SK-N-SH (cell line): ENCODE measurements around the gene BRME1. TPM values are rescaled to one million over a fixed set of nuclear protein-coding genes. Genes with fewer than 3 reads are reported as not detected.
A peak's percentile ranks its signal among the peaks of the same experiment; 100 is the strongest.

ENCODE experiments used
- CTCF ChIA-PET: fragments of 300-600, 350-600 bp; formaldehyde crosslinking; extraction: SDS; loops from one replicate; lab custom pipeline; 2021; lab: Yijun Ruan, JAX
- POLR2A ChIA-PET: fragments of 350-600 bp; sonication (Branson Sonifier 250); formaldehyde crosslinking; extraction: SDS; loops from one replicate; lab custom pipeline; 2020; ENCODE audit warnings: antibody characterized with exemption, inconsistent platforms; lab: Yijun Ruan, JAX
- DNase-seq: peaks from one replicate; pipeline ENCODE4 v3.0.0; 2012
- H2AFZ ChIP-seq: fragments of 200-600 bp; sonication (generic); 2 replicates; pipeline ENCODE4 v1.8.1; 2016; ENCODE audit warnings: antibody characterized with exemption, mild to moderate bottlenecking, low read depth
- H3F3A ChIP-seq: fragments of 200-600 bp; sonication (generic); replicated peaks from 2 replicates; pipeline ENCODE3; 2016; ENCODE audit warnings: antibody characterized with exemption, mild to moderate bottlenecking; ENCODE audit not compliant: insufficient read depth
- H3K27ac ChIP-seq, 2 experiments: fragments of 200-500 bp in 1 of 2; fragments of 200-600 bp in 1 of 2; sonication (Bioruptor generic) in 1 of 2; sonication (generic), shearing (Covaris generic) in 1 of 2; 2 replicates each; pipeline versions ENCODE4 v1.5.1 to v1.6.1; 2014 to 2016; ENCODE audit warnings: low read depth in 2 of 2, inconsistent platforms in 1 of 2, low read length in 1 of 2, mild to moderate bottlenecking in 1 of 2, mixed read lengths in 1 of 2
- H3K27me3 ChIP-seq: fragments of 200-600 bp; sonication (generic), shearing (Covaris generic); 2 replicates; pipeline ENCODE4 v1.6.1; 2016; ENCODE audit warnings: mixed run types; ENCODE audit not compliant: insufficient read depth
- H3K36me3 ChIP-seq, 2 experiments: fragments of 200-500 bp in 1 of 2; fragments of 200-600 bp in 1 of 2; sonication (Bioruptor generic) in 1 of 2; sonication (generic) in 1 of 2; replicated peaks in 1 of 2; 2 replicates each; pipeline versions ENCODE3 to v1.5.1; 2014 to 2016; ENCODE audit warnings: low read length in 1 of 2, mild to moderate bottlenecking in 1 of 2; ENCODE audit not compliant: insufficient read depth in 2 of 2, control insufficient read depth in 1 of 2
- H3K4me1 ChIP-seq, 2 experiments: fragments of 200-500 bp in 1 of 2; fragments of 200-600 bp in 1 of 2; sonication (Bioruptor generic) in 1 of 2; sonication (generic), shearing (Covaris generic) in 1 of 2; 2 replicates each; pipeline versions ENCODE4 v1.5.1 to v1.6.1; 2014 to 2016; ENCODE audit warnings: low read depth in 1 of 2, low read length in 1 of 2, mixed run types in 1 of 2; ENCODE audit not compliant: insufficient read depth in 2 of 2, control insufficient read depth in 1 of 2
- H3K4me2 ChIP-seq: fragments of 200-600 bp; sonication (generic), shearing (Covaris generic); 2 replicates; pipeline ENCODE4 v1.6.1; 2017; ENCODE audit warnings: mixed run types
- H3K4me3 ChIP-seq, 2 experiments: fragments of 200-500 bp in 1 of 2; fragments of 200-600 bp in 1 of 2; sonication (Bioruptor generic) in 1 of 2; sonication (generic), shearing (Covaris generic) in 1 of 2; 2 replicates each; pipeline versions ENCODE4 v1.5.1 to v1.8.1; 2014 to 2016; ENCODE audit warnings: low read depth in 2 of 2, inconsistent platforms in 1 of 2, low read length in 1 of 2, mild to moderate bottlenecking in 1 of 2, mixed read lengths in 1 of 2, moderate library complexity in 1 of 2
- H3K79me2 ChIP-seq: fragments of 200-600 bp; sonication (generic); 2 replicates; pipeline ENCODE4 v1.8.1; 2017; ENCODE audit warnings: mild to moderate bottlenecking; ENCODE audit not compliant: insufficient read depth
- H3K9ac ChIP-seq: fragments of 200-600 bp; sonication (generic); 2 replicates; pipeline ENCODE4 v1.6.1; 2017; ENCODE audit warnings: mixed run types
- H3K9me2 ChIP-seq: fragments of 200-600 bp; sonication (generic); 2 replicates; pipeline ENCODE4 v1.6.1; 2017; ENCODE audit warnings: mixed run types
- H3K9me3 ChIP-seq: fragments of 200-600 bp; sonication (generic); 2 replicates; pipeline ENCODE4 v1.6.1; 2017; ENCODE audit warnings: mixed run types, mild to moderate bottlenecking, moderate library complexity
- H4K20me1 ChIP-seq: fragments of 200-600 bp; sonication (generic); 2 replicates; pipeline ENCODE4 v1.6.1; 2017; ENCODE audit warnings: mild to moderate bottlenecking, mixed run types; ENCODE audit not compliant: insufficient read depth
- CHD2 ChIP-seq: fragments of 150-350 bp; IDR thresholded peaks from 2 replicates; pipeline ENCODE4 v1.6.1; 2018; ENCODE audit warnings: low read length; ENCODE audit not compliant: partially characterized antibody
- EP300 ChIP-seq, 2 experiments: IDR thresholded peaks; 2 replicates each; pipeline versions ENCODE4 v1.4.0 to v1.6.1; 2012; ENCODE audit warnings: borderline replicate concordance in 1 of 2, low read depth in 1 of 2, low read length in 1 of 2
- FOSL2 ChIP-seq: IDR thresholded peaks from 2 replicates; pipeline ENCODE4 v1.4.0; 2012; ENCODE audit warnings: low read depth, mild to moderate bottlenecking, moderate library complexity, borderline replicate concordance
- FOXJ3 ChIP-seq: sonication (generic); formaldehyde crosslinking; IDR thresholded peaks from 2 replicates; pipeline ENCODE4 v1.5.1; 2020; ENCODE audit warnings: mild to moderate bottlenecking, missing genetic modification reagents
- FOXM1 ChIP-seq: IDR thresholded peaks from 2 replicates; pipeline ENCODE4 v1.4.0; 2012; ENCODE audit warnings: low read depth, mild to moderate bottlenecking
- GATA2 ChIP-seq: sonication (generic); formaldehyde crosslinking; IDR thresholded peaks from 2 replicates; pipeline ENCODE4 v1.5.0; 2020; ENCODE audit warnings: mild to moderate bottlenecking, missing genetic modification reagents
- MEF2A ChIP-seq: IDR thresholded peaks from 2 replicates; pipeline ENCODE4 v1.4.0; 2012; ENCODE audit warnings: low read depth, borderline replicate concordance
- MXI1 ChIP-seq: IDR thresholded peaks from 2 replicates; pipeline ENCODE4 v1.6.1; 2012; ENCODE audit warnings: mild to moderate bottlenecking, low read depth, low read length, improper control_type of control experiment
- NRF1 ChIP-seq: IDR thresholded peaks from 2 replicates; pipeline ENCODE4 v1.6.1; 2012; ENCODE audit warnings: low read depth, mild to moderate bottlenecking, low read length
- RAD21 ChIP-seq: IDR thresholded peaks from 2 replicates; pipeline ENCODE4 v1.6.1; 2012; ENCODE audit warnings: mild to moderate bottlenecking, low read length
- RFX5 ChIP-seq: IDR thresholded peaks from 2 replicates; pipeline ENCODE4 v1.6.1; 2012; ENCODE audit warnings: mild to moderate bottlenecking, improper control_type of control experiment, low read length
- TCF12 ChIP-seq: IDR thresholded peaks from 2 replicates; pipeline ENCODE4 v1.4.0; 2012
- TEAD4 ChIP-seq: IDR thresholded peaks from 2 replicates; pipeline ENCODE4 v1.4.0; 2012; ENCODE audit warnings: mild to moderate bottlenecking, borderline replicate concordance; ENCODE audit not compliant: insufficient read depth
- YY1 ChIP-seq: IDR thresholded peaks from 2 replicates; pipeline ENCODE4 v1.4.0; 2012; ENCODE audit warnings: low read depth, mild to moderate bottlenecking
- WGBS: methylation state at CpG from one replicate; pipeline ENCODE4 v1.1.6; 2017; ENCODE audit warnings: low lambda C conversion rate; 5-methylcytosine and 5-hydroxymethylcytosine counted together
- polyA plus RNA-seq, 3 experiments: library from polyadenylated mRNA; depleted of rRNA; stranded (reverse); fragments of >200 nt; gene quantifications; 2 replicates each; pipeline ENCODE4 v1.2.3, GENCODE V29; 2012
- TF ChIP-seq, protein P1 (sequence below): IDR thresholded peaks from 2 replicates; pipeline ENCODE4 v1.4.0; 2012; ENCODE audit warnings: low read depth, borderline replicate concordance
- TF ChIP-seq, protein P2 (sequence below): fragments of 200-600 bp; sonication (generic); IDR thresholded peaks from 2 replicates; pipeline ENCODE4 v1.6.1; 2017; ENCODE audit warnings: antibody characterized with exemption, mild to moderate bottlenecking, moderate library complexity
- TF ChIP-seq, protein P3 (sequence below): IDR thresholded peaks from 2 replicates; pipeline ENCODE4; 2012
- TF ChIP-seq, protein P4 (sequence below): fragments of 150-350 bp; IDR thresholded peaks from 2 replicates; pipeline ENCODE4 v1.6.1; 2017; ENCODE audit warnings: antibody characterized with exemption, low read length, low read depth, borderline replicate concordance

BRME1 gene
- polyA plus RNA-seq, 1 of the 3 experiments (the other 2 are of a cell fraction): 1.5 TPM

DNA sequence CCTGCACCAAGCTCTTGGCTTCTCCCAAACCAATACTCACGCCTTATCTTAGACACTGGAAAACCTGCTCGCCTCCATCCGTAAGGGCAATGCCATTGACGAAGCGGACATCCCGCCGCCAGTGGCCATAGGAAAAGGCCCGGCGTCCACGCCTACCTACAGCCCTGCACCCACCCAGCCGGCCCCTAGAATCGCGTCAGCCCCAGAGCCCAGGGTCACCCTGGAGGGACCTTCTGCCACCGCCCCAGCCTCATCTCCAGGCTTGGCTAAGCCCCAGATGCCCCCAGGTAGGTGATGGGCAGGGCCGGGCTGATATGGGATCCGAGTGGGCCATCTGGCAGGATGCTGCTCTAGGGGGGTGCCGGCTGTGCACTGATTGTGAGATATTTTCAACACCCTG lies 7.4 kb upstream of the BRME1 start:
- ChIA-PET POLR2A (interaction anchor here (1.1 kb wide), 1 partner anchor 72 kb away, joined by 3 read pairs; no protein-coding TSS in a partner anchor), CTCF (no interaction called here)
- no peaks in the 10 kb centered on the region for H3F3A ChIP-seq
- H3K9me3 ChIP-seq: no peaks in the 10 kb centered on the region
- no peaks in the 10 kb centered on the region for H3K9me2 ChIP-seq
- DNase-seq: peak; percentile 53
- H3K79me2 ChIP-seq: no peaks in the 10 kb centered on the region
- H3K36me3 ChIP-seq: peaks cover 3 to 15% of the 10 kb centered on the region in 2 experiments
- H3K27ac ChIP-seq: no peak overlapping the region
- no peak overlapping the region for H3K4me3 ChIP-seq
- WGBS: 78% methylated on average over 14 of the region's 17 CpGs
- no peak overlapping the region for H3K4me2 ChIP-seq
- TF ChIP-seq NRF1 (no peak), TCF12 (no peak), FOXM1 (no peak), EP300 (IDR thresholded peaks at IDR 0.05; ENCODE audit: borderline replicate concordance in 1 of 2, low read depth in 1 of 2, low read length in 1 of 2) (no peak), FOXJ3 (CRISPR knock-in tag) (no peak), CHD2 (no peak), RFX5 (no peak)
- TF ChIP-seq, protein P1, sequence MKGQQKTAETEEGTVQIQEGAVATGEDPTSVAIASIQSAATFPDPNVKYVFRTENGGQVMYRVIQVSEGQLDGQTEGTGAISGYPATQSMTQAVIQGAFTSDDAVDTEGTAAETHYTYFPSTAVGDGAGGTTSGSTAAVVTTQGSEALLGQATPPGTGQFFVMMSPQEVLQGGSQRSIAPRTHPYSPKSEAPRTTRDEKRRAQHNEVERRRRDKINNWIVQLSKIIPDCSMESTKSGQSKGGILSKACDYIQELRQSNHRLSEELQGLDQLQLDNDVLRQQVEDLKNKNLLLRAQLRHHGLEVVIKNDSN: no peak
- TF ChIP-seq, protein P2, sequence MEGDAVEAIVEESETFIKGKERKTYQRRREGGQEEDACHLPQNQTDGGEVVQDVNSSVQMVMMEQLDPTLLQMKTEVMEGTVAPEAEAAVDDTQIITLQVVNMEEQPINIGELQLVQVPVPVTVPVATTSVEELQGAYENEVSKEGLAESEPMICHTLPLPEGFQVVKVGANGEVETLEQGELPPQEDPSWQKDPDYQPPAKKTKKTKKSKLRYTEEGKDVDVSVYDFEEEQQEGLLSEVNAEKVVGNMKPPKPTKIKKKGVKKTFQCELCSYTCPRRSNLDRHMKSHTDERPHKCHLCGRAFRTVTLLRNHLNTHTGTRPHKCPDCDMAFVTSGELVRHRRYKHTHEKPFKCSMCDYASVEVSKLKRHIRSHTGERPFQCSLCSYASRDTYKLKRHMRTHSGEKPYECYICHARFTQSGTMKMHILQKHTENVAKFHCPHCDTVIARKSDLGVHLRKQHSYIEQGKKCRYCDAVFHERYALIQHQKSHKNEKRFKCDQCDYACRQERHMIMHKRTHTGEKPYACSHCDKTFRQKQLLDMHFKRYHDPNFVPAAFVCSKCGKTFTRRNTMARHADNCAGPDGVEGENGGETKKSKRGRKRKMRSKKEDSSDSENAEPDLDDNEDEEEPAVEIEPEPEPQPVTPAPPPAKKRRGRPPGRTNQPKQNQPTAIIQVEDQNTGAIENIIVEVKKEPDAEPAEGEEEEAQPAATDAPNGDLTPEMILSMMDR: no peak
- TF ChIP-seq, protein P3, sequence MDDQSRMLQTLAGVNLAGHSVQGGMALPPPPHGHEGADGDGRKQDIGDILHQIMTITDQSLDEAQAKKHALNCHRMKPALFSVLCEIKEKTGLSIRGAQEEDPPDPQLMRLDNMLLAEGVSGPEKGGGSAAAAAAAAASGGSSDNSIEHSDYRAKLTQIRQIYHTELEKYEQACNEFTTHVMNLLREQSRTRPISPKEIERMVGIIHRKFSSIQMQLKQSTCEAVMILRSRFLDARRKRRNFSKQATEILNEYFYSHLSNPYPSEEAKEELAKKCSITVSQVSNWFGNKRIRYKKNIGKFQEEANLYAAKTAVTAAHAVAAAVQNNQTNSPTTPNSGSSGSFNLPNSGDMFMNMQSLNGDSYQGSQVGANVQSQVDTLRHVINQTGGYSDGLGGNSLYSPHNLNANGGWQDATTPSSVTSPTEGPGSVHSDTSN: no peak
- TF ChIP-seq, all 33 proteins: peak for 0
- Histone ChIP-seq H2AFZ (no peak overlapping the region), H3K9ac (no peak overlapping the region), H3K27me3 (no peaks in the 10 kb centered on the region), H4K20me1 (no peaks in the 10 kb centered on the region), H3K4me1 (no peaks in the 10 kb centered on the region)

DNA sequence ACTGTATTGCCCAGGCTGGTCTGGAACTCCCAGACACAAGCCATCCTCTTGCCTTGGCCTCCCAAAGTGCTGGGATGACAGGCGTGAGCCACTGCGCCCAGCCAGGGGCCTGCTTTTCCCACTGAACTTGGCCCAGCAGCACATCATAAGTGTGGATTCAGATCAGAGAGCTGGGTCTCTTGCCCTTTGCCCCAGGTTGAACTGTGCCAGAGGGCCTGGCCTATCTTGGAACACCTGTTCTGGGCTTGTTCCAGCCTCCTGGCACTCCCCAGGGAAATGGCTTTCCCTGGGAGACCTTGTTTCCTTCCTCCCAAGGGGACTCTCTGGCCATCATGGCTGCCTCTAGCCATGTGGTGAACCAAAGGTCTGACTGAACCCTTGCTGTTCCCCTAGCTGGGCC lies 3.5 kb upstream of the BRME1 start:
- Histone ChIP-seq H3K4me3 (no peak overlapping the region), H3K9me3 (no peaks in the 10 kb centered on the region), H2AFZ (no peak overlapping the region), H3K4me1 (peaks cover 0 to 9% of the 10 kb centered on the region in 2 experiments; a peak in 1 of 4 replicates), H3K9me2 (no peaks in the 10 kb centered on the region), H3K9ac (no peak overlapping the region), H3K27me3 (no peaks in the 10 kb centered on the region), H3K36me3 (peaks cover 3 to 10% of the 10 kb centered on the region in 2 experiments), H3K27ac (no peak overlapping the region), H3F3A (no peaks in the 10 kb centered on the region), H3K79me2 (0 out of 2 replicates have a peak, but pooled peaks cover 10% of the 10 kb centered on the region), H3K4me2 (no peak overlapping the region), H4K20me1 (no peaks in the 10 kb centered on the region)
- ChIA-PET CTCF (interaction anchor here (1.4 to 1.5 kb wide), 2 partner anchors 13 to 150 kb away, joined by 3 read pairs; no protein-coding TSS in a partner anchor), POLR2A (no interaction called here)
- no peak for TF ChIP-seq RAD21
- no peak for TF ChIP-seq GATA2 (CRISPR knock-in tag)
- no peak for TF ChIP-seq YY1
- no peak for TF ChIP-seq MEF2A
- no peak for TF ChIP-seq MXI1
- no peak for TF ChIP-seq FOSL2
- TF ChIP-seq TEAD4: no peak
- TF ChIP-seq, protein P4, sequence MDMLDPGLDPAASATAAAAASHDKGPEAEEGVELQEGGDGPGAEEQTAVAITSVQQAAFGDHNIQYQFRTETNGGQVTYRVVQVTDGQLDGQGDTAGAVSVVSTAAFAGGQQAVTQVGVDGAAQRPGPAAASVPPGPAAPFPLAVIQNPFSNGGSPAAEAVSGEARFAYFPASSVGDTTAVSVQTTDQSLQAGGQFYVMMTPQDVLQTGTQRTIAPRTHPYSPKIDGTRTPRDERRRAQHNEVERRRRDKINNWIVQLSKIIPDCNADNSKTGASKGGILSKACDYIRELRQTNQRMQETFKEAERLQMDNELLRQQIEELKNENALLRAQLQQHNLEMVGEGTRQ: no peak
- WGBS: 100% methylated on average over 2 of the region's 2 CpGs
- no peak for DNase-seq
